ENCODE data around the gene C10orf120.

- TF ChIP-seq CTCF (IDR thresholded peaks at IDR 0.05; ENCODE audit: extremely low read depth in 1 of 2, insufficient read depth in 1 of 2, low read depth in 1 of 2, low read length in 2 of 2) (no peak), MYC (IDR thresholded peaks at IDR 0.05; ENCODE audit: low read depth, low read length) (no peak), POLR2AphosphoS5 (IDR thresholded peaks at IDR 0.05; ENCODE audit: insufficient read depth, low read depth, low read length) (no peak), POLR2A (IDR thresholded peaks at IDR 0.05; ENCODE audit: low read depth, low read length) (no peak), EZH2 (IDR thresholded peaks at IDR 0.05; ENCODE audit: borderline replicate concordance, low read depth, low read length, severe bottlenecking) (no peak), MAX (IDR thresholded peaks at IDR 0.05; ENCODE audit: insufficient read depth, insufficient read length) (no peak), JUN (IDR thresholded peaks at IDR 0.05; ENCODE audit: borderline replicate concordance, insufficient read depth, insufficient read length, low read depth) (no peak)
These were observed 35.1 kb downstream of the C10orf120 start for GRCh38 chr10:122664501-122664900.
